IPS-18c (cell line): Measurements from ENCODE around the gene PSMD6.

ENCODE experiments used
- H3K4me3 ChIP-seq: 2 replicates; pipeline ENCODE4 v1.7.0; 2013; ENCODE audit warnings: low read depth, mild to moderate bottlenecking, low read length, moderate library complexity; ENCODE audit not compliant: insufficient read depth
- H3K9me3 ChIP-seq: one replicate; pipeline ENCODE4 v1.6.1; 2013; ENCODE audit warnings: mild to moderate bottlenecking, low read length, moderate library complexity; ENCODE audit not compliant: control insufficient read depth, insufficient read depth

PSMD6 gene

DNA sequence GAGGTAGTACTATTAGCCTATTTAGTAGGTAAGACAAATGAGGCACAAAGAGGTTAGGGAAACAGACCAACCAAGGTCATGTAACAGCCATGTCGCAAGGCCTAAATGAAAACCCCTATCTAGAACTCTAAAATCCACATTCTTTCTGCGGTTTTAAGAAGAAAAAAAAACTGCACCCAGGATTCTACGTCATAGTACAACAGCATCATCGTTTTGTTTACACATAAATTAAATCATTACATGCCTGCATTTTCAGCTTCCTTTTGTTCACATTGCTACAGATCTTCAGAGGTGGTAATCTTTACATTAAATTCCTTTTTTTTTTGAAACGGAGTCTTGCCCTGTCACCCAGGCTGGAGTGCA lies 548 bp upstream of the PSMD6 start:
- H3K4me3 ChIP-seq: no peak overlapping the region
- no peaks in the 10 kb centered on the region for H3K9me3 ChIP-seq

GRCh38 chr3:64022451-64023186 lies 675 bp downstream of the PSMD6 start:
- Histone ChIP-seq H3K4me3 (peak overlapping the region; percentile 88), H3K9me3 (no peaks in the 10 kb centered on the region)

- no peaks in the 10 kb centered on the region for H3K9me3 ChIP-seq
- 0 out of 2 replicates have a peak overlapping the region, but pooled peaks have one; percentile 88 for H3K4me3 ChIP-seq
Measured at GRCh38 chr3:64021922-64022321, 1.4 kb downstream of the PSMD6 start.

DNA sequence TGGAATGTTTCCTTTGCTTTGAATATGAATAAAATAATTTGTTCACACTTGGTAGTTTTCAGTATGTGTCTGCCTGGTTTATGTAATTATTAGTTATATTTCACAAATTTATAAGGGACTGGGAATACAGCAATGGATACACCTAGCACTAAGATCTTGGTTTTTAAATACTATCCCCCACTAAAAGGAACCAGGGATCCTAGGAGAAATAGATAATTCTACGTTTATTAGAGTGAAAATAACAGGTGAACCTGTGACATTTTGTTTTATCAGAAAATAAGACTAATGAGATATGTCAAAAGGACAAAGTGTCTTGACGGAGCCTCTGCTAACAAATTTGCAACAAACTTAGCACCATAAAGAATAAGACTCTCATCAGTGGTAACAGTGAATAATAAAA lies 3.4 kb downstream of the PSMD6 start:
- H3K9me3 ChIP-seq: no peaks in the 10 kb centered on the region
- H3K4me3 ChIP-seq: no peak overlapping the region

DNA sequence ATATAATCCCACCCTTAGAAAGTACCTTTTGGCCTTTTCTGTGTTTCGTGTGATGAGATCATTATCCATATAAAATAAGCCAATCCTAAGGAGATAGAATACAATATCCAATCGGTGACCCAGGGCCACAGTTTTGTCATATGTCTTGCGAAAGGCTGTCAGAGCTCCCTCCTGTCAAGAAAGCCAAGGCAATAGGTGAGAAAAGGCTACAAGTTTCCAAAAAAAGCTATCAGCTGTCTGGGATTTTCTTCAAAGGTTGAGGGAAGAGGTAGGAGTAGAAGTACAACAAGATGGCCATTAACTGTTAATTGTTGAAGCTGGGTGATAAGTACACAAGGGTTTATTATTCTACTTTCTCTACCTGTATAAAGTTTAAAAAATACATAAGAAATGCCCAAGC lies 4.0 kb downstream of the PSMD6 start:
- no peaks in the 10 kb centered on the region for H3K9me3 ChIP-seq
- H3K4me3 ChIP-seq: no peak overlapping the region

DNA sequence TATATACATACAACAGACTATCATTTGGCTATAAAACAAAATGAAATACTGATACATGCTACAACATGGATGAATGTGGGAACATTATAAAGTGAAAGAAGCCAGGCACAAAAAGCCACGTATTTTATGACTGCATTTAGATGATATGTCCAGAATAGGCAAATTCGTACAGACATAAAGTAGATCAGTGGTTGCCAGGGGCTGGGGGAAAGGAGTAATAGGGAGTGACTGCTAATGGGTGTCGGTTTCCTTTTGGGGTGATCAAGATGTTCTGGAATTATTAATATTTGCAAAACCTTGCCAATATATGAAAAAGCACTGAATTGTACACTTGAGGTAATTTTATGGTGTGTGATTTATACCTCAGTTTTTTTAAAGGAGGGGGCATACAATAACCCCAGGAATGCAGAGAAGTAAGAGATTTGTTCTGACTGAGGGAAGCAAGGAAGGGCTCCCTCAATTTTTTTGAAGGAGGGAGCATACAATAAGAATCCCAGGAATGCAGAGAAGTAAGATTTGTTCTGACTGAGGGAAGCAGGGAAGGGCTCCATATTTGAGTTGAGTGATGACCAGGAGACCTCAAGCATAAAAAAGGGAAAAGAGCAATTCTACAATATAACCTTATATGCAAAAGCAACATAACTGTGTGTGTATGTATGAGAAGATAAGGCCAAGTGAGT lies 6.2 kb downstream of the PSMD6 start:
- Histone ChIP-seq H3K4me3 (no peak overlapping the region), H3K9me3 (no peaks in the 10 kb centered on the region)

DNA sequence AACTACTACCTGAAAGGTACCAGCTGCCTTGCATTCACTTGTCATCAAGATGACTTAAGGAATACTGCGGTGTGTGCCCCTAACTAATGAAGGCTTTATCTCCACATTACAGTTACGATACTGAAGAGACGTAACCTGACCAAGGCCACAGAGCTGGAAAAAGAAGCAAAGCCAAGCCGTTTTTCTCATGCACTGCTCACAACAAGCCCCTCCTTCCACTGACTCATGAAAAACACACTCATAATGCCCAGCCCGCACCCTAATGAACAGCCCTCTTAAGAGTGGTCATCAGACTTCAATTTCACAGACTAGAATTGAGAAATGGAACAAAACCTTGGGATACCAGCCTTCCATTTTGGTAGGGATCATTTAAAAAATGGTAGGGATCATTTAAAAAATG lies 11.6 kb downstream of the PSMD6 start:
- Histone ChIP-seq H3K4me3 (no peak overlapping the region), H3K9me3 (no peaks in the 10 kb centered on the region)

GRCh38 chr3:64010199-64010598 lies 13.1 kb downstream of the PSMD6 start:
- Histone ChIP-seq H3K4me3 (no peak overlapping the region), H3K9me3 (no peaks in the 10 kb centered on the region)

DNA sequence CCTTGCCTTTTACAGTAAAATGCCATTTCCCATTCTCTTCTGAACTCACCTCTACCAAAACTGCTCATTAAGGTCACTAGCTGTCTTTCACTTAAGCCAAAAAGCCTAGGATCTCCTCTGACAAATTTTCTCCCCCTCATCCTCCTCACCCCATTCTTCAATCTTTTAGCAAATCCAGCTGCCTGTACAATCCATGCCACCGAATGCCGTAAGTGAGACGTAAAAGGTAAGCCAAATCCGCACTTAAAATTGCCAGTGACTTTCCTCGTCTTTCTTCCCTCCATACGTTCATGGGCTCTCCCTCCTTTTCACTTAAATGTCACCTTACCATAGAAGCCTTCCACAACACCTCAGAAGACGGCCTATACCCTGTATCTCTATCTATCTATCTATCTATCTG lies 13.8 kb downstream of the PSMD6 start:
- H3K9me3 ChIP-seq: no peaks in the 10 kb centered on the region
- no peak overlapping the region for H3K4me3 ChIP-seq

DNA sequence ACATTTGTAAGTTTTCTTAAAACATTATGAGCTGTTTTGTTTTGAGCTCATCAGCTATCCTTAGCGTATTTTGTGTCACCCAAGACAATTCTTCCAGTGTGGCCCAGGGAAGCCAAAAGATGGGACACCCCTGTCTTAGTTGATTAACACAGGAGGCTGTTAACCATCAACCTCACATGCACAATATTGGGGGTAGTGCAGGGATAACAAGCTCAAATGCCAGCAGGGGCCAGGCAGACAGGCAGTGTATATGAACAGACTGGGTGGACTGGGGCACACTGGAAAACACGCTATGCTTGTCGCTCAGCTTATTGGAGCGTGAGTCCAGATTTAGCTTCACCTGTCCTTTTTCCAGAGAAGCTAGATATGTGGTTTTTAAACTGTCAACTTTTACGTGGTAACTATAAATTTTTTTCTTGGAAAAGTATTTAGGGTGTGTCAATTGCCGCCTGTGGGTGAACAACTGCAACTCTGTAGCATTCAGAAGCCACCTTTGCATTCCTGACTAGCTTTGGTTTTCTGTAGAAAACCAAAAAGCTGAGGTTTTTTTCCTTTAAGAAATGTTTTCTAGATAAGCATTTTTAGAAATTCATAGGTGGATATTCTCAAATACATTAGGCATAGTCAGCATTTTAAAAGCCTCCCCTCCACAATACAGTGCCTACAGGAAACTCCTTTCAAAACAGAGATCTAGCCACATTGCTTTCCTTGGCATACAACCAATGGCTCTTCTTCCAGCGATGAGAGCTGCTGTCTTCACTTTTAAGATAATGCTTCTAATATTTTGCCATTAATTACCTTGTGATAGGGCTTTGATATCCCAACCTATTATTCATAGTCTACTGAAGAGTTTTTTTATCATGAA lies 14.6 kb downstream of the PSMD6 start:
- Histone ChIP-seq H3K9me3 (no peaks in the 10 kb centered on the region), H3K4me3 (no peak overlapping the region)

DNA sequence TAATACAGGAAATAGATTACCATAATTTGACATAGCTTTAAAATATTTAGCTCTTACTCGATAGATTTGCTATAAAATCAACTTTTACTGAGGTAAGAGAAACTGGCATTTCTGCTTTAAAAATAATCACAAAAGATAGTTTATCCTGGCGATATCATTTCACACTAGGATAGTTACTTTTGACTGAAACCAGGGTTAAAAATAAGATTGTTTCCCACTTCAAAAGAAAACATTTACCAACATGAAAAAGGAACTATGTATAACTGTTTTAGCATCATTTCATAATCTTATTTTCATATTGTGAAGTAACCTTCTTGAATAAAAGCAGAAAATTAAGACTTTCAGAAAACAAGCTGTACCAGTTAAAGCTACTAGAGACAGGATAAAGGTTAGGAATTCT lies 15.3 kb downstream of the PSMD6 start:
- Histone ChIP-seq H3K4me3 (no peak overlapping the region), H3K9me3 (no peaks in the 10 kb centered on the region)

DNA sequence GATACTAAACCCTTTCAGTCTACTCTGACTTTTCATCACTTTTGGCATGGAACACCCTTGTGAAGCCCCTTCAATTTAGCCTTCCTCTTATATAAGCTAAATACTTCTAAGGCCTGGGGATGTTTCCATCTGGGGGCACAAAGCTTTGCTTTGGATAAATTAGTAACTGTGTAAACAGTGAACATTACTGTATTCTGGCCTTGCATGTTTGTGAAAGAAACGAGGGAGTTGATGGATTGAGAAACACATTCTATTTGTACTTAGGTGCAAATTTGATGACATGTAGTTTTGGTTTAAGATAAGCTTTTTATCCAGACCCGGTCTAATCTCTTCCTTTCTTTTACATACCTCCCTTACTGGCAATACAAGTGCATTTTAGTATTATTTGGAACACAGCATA lies 19.7 kb downstream of the PSMD6 start:
- no peaks in the 10 kb centered on the region for H3K9me3 ChIP-seq
- no peak overlapping the region for H3K4me3 ChIP-seq

DNA sequence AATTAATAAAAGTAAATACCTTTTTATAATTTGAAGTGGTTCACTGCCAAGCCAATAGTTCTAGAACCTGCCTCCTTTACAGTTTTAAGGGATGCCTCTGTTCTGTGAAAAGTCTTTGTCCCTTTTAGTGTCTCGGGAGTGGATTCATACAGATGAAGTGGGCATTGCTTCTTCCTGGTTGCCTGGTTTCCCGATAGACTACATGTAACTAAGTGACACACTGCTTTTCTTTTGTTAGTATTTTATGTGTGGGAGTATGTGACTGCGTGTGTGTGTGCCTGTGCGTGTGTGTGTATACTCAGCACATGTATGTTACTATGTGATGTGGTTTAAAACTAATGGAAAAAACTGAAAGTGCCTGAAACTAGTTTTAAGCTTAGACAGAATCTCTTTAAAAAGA lies 21.1 kb downstream of the PSMD6 start:
- H3K9me3 ChIP-seq: no peaks in the 10 kb centered on the region

GRCh38 chr3:64000453-64001055 lies 22.7 kb downstream of the PSMD6 start:
- H3K9me3 ChIP-seq: no peaks in the 10 kb centered on the region
- H3K4me3 ChIP-seq: no peak overlapping the region

More for the DNA sequence above, 21.1 kb downstream of the PSMD6 start:
- no peak overlapping the region for H3K4me3 ChIP-seq

GRCh38 chr3:63998852-63999754 lies 24.2 kb downstream of the PSMD6 start:
- Histone ChIP-seq H3K9me3 (no peaks in the 10 kb centered on the region), H3K4me3 (no peak overlapping the region)

DNA sequence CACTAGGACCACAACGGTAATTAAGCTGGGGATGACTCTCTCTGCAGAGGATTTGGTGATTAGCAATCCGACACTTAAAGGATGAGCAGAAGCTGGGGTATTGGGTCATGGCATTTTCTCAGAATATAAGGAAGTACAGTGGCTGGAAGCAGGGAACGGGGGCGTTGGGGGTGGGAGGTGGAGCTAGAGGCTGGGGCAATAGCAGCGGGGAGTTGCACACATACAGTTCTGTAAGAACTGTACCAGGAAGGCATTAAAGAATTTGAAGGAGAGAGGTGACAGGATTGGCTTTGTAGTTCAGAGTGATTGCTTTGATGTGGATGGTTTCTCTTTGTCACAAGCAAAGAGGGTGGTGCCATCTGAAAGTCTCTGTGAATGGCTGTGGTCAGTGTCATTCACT lies 28.2 kb downstream of the PSMD6 start:
- no peak overlapping the region for H3K4me3 ChIP-seq
- no peaks in the 10 kb centered on the region for H3K9me3 ChIP-seq

- Histone ChIP-seq H3K9me3 (no peaks in the 10 kb centered on the region), H3K4me3 (no peak overlapping the region)
Measured at GRCh38 chr3:63993653-63994079, 29.6 kb downstream of the PSMD6 start.
